Osteocyte (in vitro differentiated cells): ENCODE results near the gene TMEM129. TPM values are rescaled to one million over a fixed set of nuclear protein-coding genes. Genes with fewer than 3 reads are reported as not detected.

ENCODE experiments used
- DNase-seq: peaks from one replicate; pipeline ENCODE4 v3.0.0; 2021; ENCODE audit warnings: mixed read lengths; ENCODE audit not compliant: unreplicated experiment; ENCODE audit errors: extremely low spot score
- H3K27ac Mint-ChIP-seq: one replicate; pipeline ENCODE4 v1.8.0; 2021; ENCODE audit warnings: mild to moderate bottlenecking, mixed read lengths; ENCODE audit not compliant: unreplicated experiment
- H3K27me3 Mint-ChIP-seq: one replicate; pipeline ENCODE4 v1.8.0; 2021; ENCODE audit warnings: mixed read lengths; ENCODE audit not compliant: unreplicated experiment
- H3K36me3 Mint-ChIP-seq: one replicate; pipeline ENCODE4 v1.8.0; 2021; ENCODE audit warnings: mixed read lengths; ENCODE audit not compliant: unreplicated experiment
- H3K4me1 Mint-ChIP-seq: one replicate; pipeline ENCODE4 v1.8.0; 2021; ENCODE audit warnings: mixed read lengths; ENCODE audit not compliant: unreplicated experiment
- H3K4me3 Mint-ChIP-seq: one replicate; pipeline ENCODE4 v1.8.0; 2021; ENCODE audit warnings: mild to moderate bottlenecking, moderate library complexity, mixed read lengths; ENCODE audit not compliant: unreplicated experiment
- H3K9me3 Mint-ChIP-seq: one replicate; pipeline ENCODE4 v1.8.0; 2021; ENCODE audit warnings: mixed read lengths; ENCODE audit not compliant: unreplicated experiment
- CTCF ChIP-seq: fragments of 200-600 bp; sonication (generic); IDR thresholded peaks from 2 replicates; pipeline ENCODE4 v1.5.0; 2021; ENCODE audit warnings: antibody characterized with exemption, mild to moderate bottlenecking, moderate library complexity
- total RNA-seq: library from RNA; stranded (reverse); gene quantifications from 2 replicates; pipeline ENCODE4 v1.2.1, GENCODE V29; 2021

Gene TMEM129
- total RNA-seq, 1 donor from 2014 or later = 48.8 TPM

DNA sequence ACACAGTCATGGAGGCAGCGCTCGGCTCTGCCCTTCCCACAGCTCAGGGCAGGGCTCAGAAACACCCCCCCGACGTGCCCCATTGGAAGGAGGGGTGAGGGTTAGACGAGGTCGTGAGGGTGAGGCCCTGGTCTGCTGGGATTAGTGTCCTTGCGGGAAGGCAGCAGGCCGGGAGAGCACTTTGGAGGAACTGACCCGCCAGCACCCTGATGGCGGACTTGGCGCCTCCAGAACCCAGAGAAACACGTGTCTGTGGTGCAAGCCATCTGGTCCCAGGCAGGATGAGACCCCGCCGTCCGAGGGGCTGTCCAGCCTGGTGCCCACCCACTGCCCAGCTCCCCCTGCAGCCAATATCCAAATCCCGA lies 26.5 kb upstream of the TMEM129 start:
- Mint-ChIP-seq H3K4me1 (no peaks in the 10 kb centered on the region), H3K4me3 (no peak overlapping the region), H3K27ac (no peak overlapping the region), H3K27me3 (no peaks in the 10 kb centered on the region), H3K36me3 (peaks cover 8% of the 10 kb centered on the region), H3K9me3 (no peaks in the 10 kb centered on the region)
- TF ChIP-seq CTCF = no peak
- DNase-seq = no peak

- H3K4me1 Mint-ChIP-seq = no peaks in the 10 kb centered on the region
- no peak for DNase-seq
- H3K36me3 Mint-ChIP-seq = peaks cover 8% of the 10 kb centered on the region
- no peak overlapping the region for H3K4me3 Mint-ChIP-seq
- H3K27ac Mint-ChIP-seq = no peak overlapping the region
- no peaks in the 10 kb centered on the region for H3K9me3 Mint-ChIP-seq
- TF ChIP-seq CTCF = no peak
- no peaks in the 10 kb centered on the region for H3K27me3 Mint-ChIP-seq
These were observed 25.9 kb upstream of the TMEM129 start for GRCh38 chr4:1746919-1747602.

DNA sequence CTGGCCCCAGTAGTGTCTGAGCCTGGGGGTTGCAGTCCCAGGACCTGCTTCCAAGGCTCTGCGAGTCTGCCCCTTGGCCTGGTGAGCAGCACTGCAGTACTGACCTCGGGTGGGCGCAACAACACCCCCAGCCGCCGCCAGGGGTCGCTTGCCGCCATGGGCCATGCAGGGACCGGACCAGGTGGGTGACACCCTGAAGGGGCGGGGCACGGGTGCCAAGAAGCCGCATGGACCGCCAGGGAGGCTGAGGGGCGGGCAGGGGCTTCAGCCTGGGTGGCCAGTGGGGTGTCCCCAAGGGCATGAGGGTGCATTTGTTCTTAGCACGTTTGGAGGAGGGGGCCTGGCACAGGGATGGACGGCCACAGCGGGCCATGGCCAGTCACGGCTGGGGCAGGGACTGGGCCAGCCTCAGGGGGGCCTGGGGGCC lies 25.2 kb upstream of the TMEM129 start:
- Mint-ChIP-seq H3K27ac (no peak overlapping the region), H3K4me1 (no peaks in the 10 kb centered on the region), H3K4me3 (no peak overlapping the region), H3K27me3 (no peaks in the 10 kb centered on the region), H3K9me3 (no peaks in the 10 kb centered on the region), H3K36me3 (peaks cover 12% of the 10 kb centered on the region)
- peak; percentile 95 for DNase-seq
- peak; percentile 89 for TF ChIP-seq CTCF

- Mint-ChIP-seq H3K9me3 (no peaks in the 10 kb centered on the region), H3K4me3 (no peak overlapping the region), H3K36me3 (peaks cover 15% of the 10 kb centered on the region), H3K4me1 (no peaks in the 10 kb centered on the region), H3K27me3 (no peaks in the 10 kb centered on the region), H3K27ac (no peak overlapping the region)
- DNase-seq = no peak
- TF ChIP-seq CTCF = no peak
These were observed 24.6 kb upstream of the TMEM129 start for GRCh38 chr4:1745697-1746096.

- no peaks in the 10 kb centered on the region for H3K27me3 Mint-ChIP-seq
- peaks cover 16% of the 10 kb centered on the region for H3K36me3 Mint-ChIP-seq
- DNase-seq = no peak
- no peak for TF ChIP-seq CTCF
- H3K4me3 Mint-ChIP-seq = no peak overlapping the region
- H3K4me1 Mint-ChIP-seq = no peaks in the 10 kb centered on the region
- no peaks in the 10 kb centered on the region for H3K9me3 Mint-ChIP-seq
- H3K27ac Mint-ChIP-seq = no peak overlapping the region
These were observed 24.0 kb upstream of the TMEM129 start for GRCh38 chr4:1745165-1745564.
